K562 (cell line): ENCODE results near the gene SEBOX. TPM values are rescaled to one million over a fixed set of nuclear protein-coding genes. Genes with fewer than 3 reads are reported as not detected.
A peak's percentile ranks its signal among the peaks of the same experiment; 100 is the strongest.

Source experiments
- ATAC-seq: fragments of 200-7000 bp; cut with Tn5 transposase; 3 replicates; pipeline ENCODE4 v1.9.1; 2020; ENCODE audit warnings: moderate library complexity
- BruUV-seq: library from RNA; stranded (reverse); fragments of 400-500 nt; replicated peaks from 2 replicates; lab custom pipeline; 2021; lab: Mats Ljungman, UMichigan
- CTCF ChIA-PET: fragments of 300-600 bp; formaldehyde crosslinking; extraction: SDS; loops from one replicate; lab custom pipeline; 2021; ENCODE audit warnings: low intra/inter-chr PET ratio; lab: Yijun Ruan, JAX
- POLR2A ChIA-PET: fragments of 300-600, 350-650 bp; sonication (Branson Sonifier 250); formaldehyde crosslinking; extraction: SDS; loops from one replicate; lab custom pipeline; 2021; ENCODE audit warnings: antibody characterized with exemption, inconsistent platforms; lab: Yijun Ruan, JAX
- DNase-seq, 4 experiments: peaks; one replicate each; pipeline versions ENCODE4 v3.0.0 to v3.0.0-alpha.2; 2011 to 2018; ENCODE audit warnings: low spot score in 3 of 4, mixed read lengths in 3 of 4; ENCODE audit errors: extremely low read depth in 1 of 4
- FAIRE-seq: peaks from 2 replicates; lab custom pipeline; 2011; peaks lifted over from hg19 to GRCh38; lab: Jason Lieb, UNC
- H2AFZ ChIP-seq: 2 replicates; pipeline ENCODE4 v1.6.0; 2011; ENCODE audit warnings: low read depth, low read length, control low read depth, inconsistent platforms
- H3K27ac ChIP-seq: fragments of 200-600 bp; 3 replicates; pipeline ENCODE4 v1.8.0; 2011; ENCODE audit warnings: low read depth, mild to moderate bottlenecking, control low read depth, inconsistent platforms, low read length, moderate library complexity, mixed read lengths; ENCODE audit errors: extremely low read depth
- H3K27me3 ChIP-seq, 2 experiments: fragments of 300-600 bp in 1 of 2; 2 replicates in 1 of 2; 3 replicates in 1 of 2; pipeline versions ENCODE4 v1.6.0 to v1.8.0; 2011; ENCODE audit warnings: inconsistent platforms in 2 of 2, low read length in 2 of 2, mild to moderate bottlenecking in 1 of 2, mixed read lengths in 1 of 2, moderate library complexity in 1 of 2; ENCODE audit not compliant: control insufficient read depth in 2 of 2, insufficient read depth in 2 of 2
- H3K36me3 ChIP-seq: fragments of 300-600 bp; 3 replicates; pipeline ENCODE4 v1.8.0; 2011; ENCODE audit warnings: mild to moderate bottlenecking, low read length, inconsistent platforms; ENCODE audit not compliant: control insufficient read depth, insufficient read depth
- H3K4me1 ChIP-seq, 2 experiments: fragments of 200-600 bp in 1 of 2; replicated peaks in 1 of 2; 2 replicates in 1 of 2; 3 replicates in 1 of 2; pipeline versions ENCODE4 v1.5.1 to v1.8.0; 2011; ENCODE audit warnings: inconsistent platforms in 2 of 2, low read length in 2 of 2, mild to moderate bottlenecking in 1 of 2, mixed read lengths in 1 of 2, moderate library complexity in 1 of 2; ENCODE audit not compliant: control insufficient read depth in 2 of 2, insufficient read depth in 2 of 2
- H3K4me2 ChIP-seq: 2 replicates; pipeline ENCODE4 v1.6.1; 2011; ENCODE audit warnings: low read length, control low read depth, inconsistent platforms, mixed read lengths; ENCODE audit not compliant: insufficient read depth
- H3K4me3 ChIP-seq: fragments of 200-600 bp; sonication (generic), shearing (Covaris generic); 2 replicates; pipeline ENCODE4 v1.5.1; 2016; ENCODE audit warnings: control low read depth, inconsistent platforms
- H3K79me2 ChIP-seq: fragments of 200-600 bp; 3 replicates; pipeline ENCODE4 v1.8.0; 2011; ENCODE audit warnings: low read length, inconsistent platforms; ENCODE audit not compliant: control insufficient read depth, insufficient read depth
- H3K9ac ChIP-seq, 2 experiments: 2 replicates each; pipeline versions ENCODE4 v1.6.0 to v1.6.1; 2011; ENCODE audit warnings: low read depth in 2 of 2, low read length in 2 of 2, control low read depth in 1 of 2, inconsistent platforms in 1 of 2, mild to moderate bottlenecking in 1 of 2, mixed read lengths in 1 of 2; ENCODE audit not compliant: insufficient read depth in 1 of 2
- H3K9me1 ChIP-seq: one replicate; pipeline ENCODE4 v1.6.0; 2011; ENCODE audit warnings: inconsistent platforms, mild to moderate bottlenecking, low read length, moderate library complexity; ENCODE audit not compliant: control insufficient read depth, insufficient read depth
- H3K9me3 ChIP-seq: replicated peaks from 2 replicates; pipeline ENCODE4 v1.5.1; 2011; ENCODE audit warnings: low read depth, low read length, inconsistent platforms; ENCODE audit not compliant: control insufficient read depth, insufficient read depth
- H4K20me1 ChIP-seq: replicated peaks from 2 replicates; pipeline ENCODE4 v1.6.1; 2011; ENCODE audit warnings: low read length, inconsistent platforms, mixed read lengths; ENCODE audit not compliant: control insufficient read depth, insufficient read depth
- ATF1 ChIP-seq, 2 experiments: fragments of 450-650 bp in 1 of 2; IDR thresholded peaks; 2 replicates each; pipeline ENCODE4 v1.6.1; 2016; ENCODE audit warnings: missing compliant biosample characterization in 1 of 2, missing genetic modification characterization in 1 of 2
- CCNT2 ChIP-seq: IDR thresholded peaks from 2 replicates; pipeline ENCODE4 v1.6.1; 2011; ENCODE audit warnings: borderline replicate concordance, low read depth, mild to moderate bottlenecking, moderate library complexity, mixed read lengths, low read length; ENCODE audit not compliant: insufficient read length; ENCODE audit errors: extremely low read depth
- EP400 ChIP-seq: fragments of 450-650 bp; IDR thresholded peaks from 2 replicates; pipeline ENCODE4 v1.6.1; 2017; ENCODE audit warnings: antibody characterized with exemption, mild to moderate bottlenecking, moderate library complexity
- ESRRB ChIP-seq: fragments of 250-450 bp; sonication (Bioruptor Pico); IDR thresholded peaks from 2 replicates; pipeline ENCODE4 v1.5.0; 2020; ENCODE audit warnings: mild to moderate bottlenecking, moderate library complexity, borderline replicate concordance
- HDAC6 ChIP-seq: IDR thresholded peaks from 2 replicates; pipeline ENCODE4 v1.6.1; 2012; ENCODE audit warnings: low read depth, mild to moderate bottlenecking, control low read depth, inconsistent platforms, low read length, moderate library complexity
- JUN ChIP-seq, 2 experiments: sonication (generic) in 1 of 2; formaldehyde crosslinking in 1 of 2; IDR thresholded peaks; 2 replicates each; pipeline versions ENCODE4 v1.6.1 to v1.8.0; 2012 to 2022; ENCODE audit warnings: borderline replicate concordance in 2 of 2, mild to moderate bottlenecking in 2 of 2, improper control_type of control experiment in 1 of 2, low read depth in 1 of 2, low read length in 1 of 2, missing genetic modification reagents in 1 of 2
- L3MBTL2 ChIP-seq: fragments of 450-650 bp; IDR thresholded peaks from 2 replicates; pipeline ENCODE4 v1.6.1; 2016; ENCODE audit warnings: mild to moderate bottlenecking, moderate library complexity
- NFIC ChIP-seq: fragments of 450-650 bp; IDR thresholded peaks from 2 replicates; pipeline ENCODE4 v1.6.1; 2017; ENCODE audit warnings: mild to moderate bottlenecking, inconsistent platforms
- RFX1 ChIP-seq: fragments of 450-650 bp; IDR thresholded peaks from 2 replicates; pipeline ENCODE4 v1.6.1; 2016; ENCODE audit warnings: mild to moderate bottlenecking, moderate library complexity
- RHOXF2B ChIP-seq: fragments of 250-450 bp; sonication (Bioruptor Pico); conservative IDR thresholded peaks from 2 replicates; pipeline ENCODE4 v1.5.1; 2021
- SNIP1 ChIP-seq: fragments of 450-650 bp; IDR thresholded peaks from 2 replicates; pipeline ENCODE4 v1.7.1; 2017; ENCODE audit warnings: low read depth, mild to moderate bottlenecking
- SNRNP70 ChIP-seq: fragments of 200-400 bp; formaldehyde crosslinking; optimal IDR thresholded peaks from 2 replicates; pipeline ENCODE3; 2017; ENCODE audit warnings: low read depth, low read length
- TEAD2 ChIP-seq: fragments of 450-650 bp; IDR thresholded peaks from 2 replicates; pipeline ENCODE4 v1.6.1; 2016; ENCODE audit warnings: missing genetic modification characterization, control low read depth, missing compliant biosample characterization
- TOE1 ChIP-seq, 2 experiments: fragments of 450-650 bp in 1 of 2; sonication (generic) in 1 of 2; formaldehyde crosslinking in 1 of 2; IDR thresholded peaks; 2 replicates each; pipeline versions ENCODE4 v1.7.1 to v1.8.0; 2016 to 2022; ENCODE audit warnings: borderline replicate concordance in 2 of 2, mild to moderate bottlenecking in 2 of 2, antibody characterized with exemption in 1 of 2, inconsistent platforms in 1 of 2, low read depth in 1 of 2, missing genetic modification reagents in 1 of 2, moderate library complexity in 1 of 2
- XRCC5 ChIP-seq: fragments of 200-400 bp; formaldehyde crosslinking; IDR thresholded peaks from 2 replicates; pipeline ENCODE4 v1.6.1; 2017; ENCODE audit warnings: low read depth, mild to moderate bottlenecking, low read length
- ZBTB12 ChIP-seq: fragments of 250-450 bp; sonication (Bioruptor Pico); IDR thresholded peaks from 2 replicates; pipeline ENCODE4 v1.4.0; 2020
- ZKSCAN3 ChIP-seq: fragments of 250-450 bp; sonication (Bioruptor Pico); IDR thresholded peaks from 2 replicates; pipeline ENCODE4 v1.4.0; 2020
- ZNF644 ChIP-seq: fragments of 200-800 bp; sonication (Bioruptor generic); IDR thresholded peaks from 2 replicates; pipeline ENCODE4 v1.6.1; 2016; ENCODE audit warnings: low read depth, missing genetic modification characterization, missing compliant biosample characterization
- WGBS: fragments of 100-300 bp; shearing (Covaris generic); methylation state at CpG from one replicate; pipeline ENCODE4 v1.1.6; 2016; ENCODE audit warnings: low coverage, mixed read lengths; ENCODE audit not compliant: insufficient coverage; ENCODE audit errors: missing lambda C conversion rate; 5-methylcytosine and 5-hydroxymethylcytosine counted together
- in situ Hi-C: fragments of 300-500 bp; cut with MboI; formaldehyde crosslinking; loops from 4 replicates; pipeline ENCODE4 v1.15.0; 2018; ENCODE audit warnings: inconsistent platforms, mixed read lengths
- intact Hi-C: fragments of 100-400 bp; cut with micrococcal nuclease; formaldehyde crosslinking; loops from 2 replicates; pipeline ENCODE4 v1.14.2; 2022
- polyA plus RNA-seq, 8 experiments: library from polyadenylated mRNA; depleted of rRNA in 4 of 8; stranded (reverse) in 5 of 8; unstranded in 3 of 8; fragments of >200 nt; fragmentation: Nextera tagmentation in 2 of 8; fragmentation: Illumina TruSeq in 1 of 8; extraction: Ambion mirVana in 2 of 8; extraction: Trizol in 1 of 8; gene quantifications; 2 replicates each; pipeline versions ENCODE4 v1.2.1 to v1.2.3, GENCODE V29; 2011 to 2014; ENCODE audit warnings: inconsistent platforms in 1 of 8, missing spikeins in 1 of 8
- total RNA-seq, 7 experiments: library from RNA; depleted of rRNA in 6 of 7; stranded (reverse); fragments of >200 nt in 6 of 7; fragmentation: Illumina TruSeq in 2 of 7; extraction: Trizol in 2 of 7; gene quantifications; 2 replicates each; pipeline versions ENCODE4 v1.2.1 to v1.2.3, GENCODE V29; 2011 to 2021; ENCODE audit warnings: low replicate concordance in 1 of 7
- TF ChIP-seq, protein P1 (sequence below), 2 experiments: fragments of 450-650 bp; IDR thresholded peaks; 2 replicates each; pipeline ENCODE4 v1.6.1; 2016

The SEBOX gene
- total and polyA plus RNA-seq, 9 of the 15 experiments (the other 6 are each of a cell fraction or from before 2014, with no cell fraction given), result not detected

- H3K9ac ChIP-seq, result peak overlapping the region; percentile 78 to 99
- H3K9me3 ChIP-seq, result no peaks in the 10 kb centered on the region
- peak overlapping the region; percentile 93 for H3K4me2 ChIP-seq
- DNase-seq, result peak; percentile 30 to 52 (median 36)
- in situ Hi-C loops, result no loop called here
- peaks cover 21% of the 10 kb centered on the region for H3K36me3 ChIP-seq
- peak overlapping the region; percentile 81 for H3K27ac ChIP-seq
- peak overlapping the region; percentile 56 for H3K4me3 ChIP-seq
- ChIA-PET CTCF (no interaction called here), POLR2A (interaction anchor here (0.6 to 4.9 kb wide), 7 partner anchors 11 to 742 kb away, joined by 3 to 62 read pairs (median 9); partner anchors contain the start of genes IFT20 and TNFAIP1)
- ATAC-seq, result peak; percentile 1; the same call in 1 of the 3 replicates
- peaks cover 35 to 39% of the 10 kb centered on the region in 2 experiments for H3K4me1 ChIP-seq
- intact Hi-C loops, result no loop called here
- peaks cover 56% of the 10 kb centered on the region for H3K79me2 ChIP-seq
- peak overlapping the region; percentile 82 for H2AFZ ChIP-seq
- no peaks in the 10 kb centered on the region for H3K27me3 ChIP-seq
- WGBS, result 36% methylated on average over 14 of the region's 21 CpGs
- no peak for FAIRE-seq
- no TSS peak for BruUV-seq
- H3K9me1 ChIP-seq, result no peaks in the 10 kb centered on the region
- 0 out of 2 replicates have a peak, but pooled peaks cover 8% of the 10 kb centered on the region for H4K20me1 ChIP-seq
- TF ChIP-seq EP400 (peak; percentile 56; the same call in 1 of the 2 replicates), SNRNP70 (no peak), ATF1 (CRISPR knock-in tag; IDR thresholded peaks at IDR 0.05) (no peak), ATF1 (tag; IDR thresholded peaks at IDR 0.05) (no peak), ZNF644 (tag) (no peak), RHOXF2B (CRISPR knock-in tag) (no peak), NFIC (no peak), ZKSCAN3 (CRISPR knock-in tag) (no peak), CCNT2 (no peak), JUN (IDR thresholded peaks at IDR 0.05; ENCODE audit: borderline replicate concordance, low read depth, low read length) (no peak), JUN (CRISPR knock-in tag; IDR thresholded peaks at IDR 0.05; ENCODE audit: borderline replicate concordance) (no peak), HDAC6 (no peak), SNIP1 (no peak), ZBTB12 (no peak), ESRRB (CRISPR knock-in tag) (no peak), TOE1 (IDR thresholded peaks at IDR 0.05; ENCODE audit: borderline replicate concordance) (0 out of 2 replicates have a peak, but pooled peaks have one; percentile 3), TOE1 (CRISPR knock-in tag; IDR thresholded peaks at IDR 0.05; ENCODE audit: borderline replicate concordance, low read depth) (no peak), RFX1 (no peak), XRCC5 (no peak), TEAD2 (no peak), L3MBTL2 (peak; percentile 81)
- TF ChIP-seq, protein P1, sequence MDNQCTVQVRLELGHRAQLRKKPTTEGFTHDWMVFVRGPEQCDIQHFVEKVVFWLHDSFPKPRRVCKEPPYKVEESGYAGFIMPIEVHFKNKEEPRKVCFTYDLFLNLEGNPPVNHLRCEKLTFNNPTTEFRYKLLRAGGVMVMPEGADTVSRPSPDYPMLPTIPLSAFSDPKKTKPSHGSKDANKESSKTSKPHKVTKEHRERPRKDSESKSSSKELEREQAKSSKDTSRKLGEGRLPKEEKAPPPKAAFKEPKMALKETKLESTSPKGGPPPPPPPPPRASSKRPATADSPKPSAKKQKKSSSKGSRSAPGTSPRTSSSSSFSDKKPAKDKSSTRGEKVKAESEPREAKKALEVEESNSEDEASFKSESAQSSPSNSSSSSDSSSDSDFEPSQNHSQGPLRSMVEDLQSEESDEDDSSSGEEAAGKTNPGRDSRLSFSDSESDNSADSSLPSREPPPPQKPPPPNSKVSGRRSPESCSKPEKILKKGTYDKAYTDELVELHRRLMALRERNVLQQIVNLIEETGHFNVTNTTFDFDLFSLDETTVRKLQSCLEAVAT (IDR thresholded peaks at IDR 0.05), result no peak
These were observed 47.7 kb downstream of the SEBOX start for GRCh38 chr17:28317099-28317965.
